ENCODE data around the gene HDHD5.

HDHD5 gene

DNA sequence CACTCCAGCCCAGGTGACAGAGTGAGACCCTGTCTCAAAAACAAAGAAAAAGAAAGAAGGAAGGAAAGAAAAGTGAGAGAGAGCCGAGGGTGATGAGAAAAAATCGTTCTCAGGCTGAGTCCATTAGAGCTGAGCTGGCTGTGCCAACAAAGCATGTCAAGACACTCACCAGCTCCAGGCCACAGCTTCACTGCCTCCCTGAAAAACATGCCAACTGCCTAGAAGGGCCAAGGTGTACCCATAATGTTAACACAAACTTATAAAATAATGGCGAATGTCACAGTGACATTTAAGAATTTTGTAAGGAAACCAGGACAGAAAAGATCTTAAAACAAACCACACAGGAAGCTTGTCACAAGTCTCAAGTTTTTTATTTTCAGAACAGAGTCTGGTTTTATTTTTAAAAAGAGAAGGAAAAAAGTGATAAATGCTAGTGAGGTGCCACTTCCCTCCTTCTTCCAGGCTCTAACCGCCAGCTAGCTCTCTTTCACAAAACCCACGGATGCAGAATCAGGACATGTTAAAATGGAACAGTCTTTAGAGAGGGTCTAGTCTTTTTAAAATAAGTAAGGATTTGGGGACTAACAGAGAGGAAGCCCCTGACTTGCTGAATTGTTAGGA is 43.0 kb downstream of the HDHD5 start:
- H3K9me3 ChIP-seq = no peaks in the 10 kb centered on the region
- TF ChIP-seq, protein P1, sequence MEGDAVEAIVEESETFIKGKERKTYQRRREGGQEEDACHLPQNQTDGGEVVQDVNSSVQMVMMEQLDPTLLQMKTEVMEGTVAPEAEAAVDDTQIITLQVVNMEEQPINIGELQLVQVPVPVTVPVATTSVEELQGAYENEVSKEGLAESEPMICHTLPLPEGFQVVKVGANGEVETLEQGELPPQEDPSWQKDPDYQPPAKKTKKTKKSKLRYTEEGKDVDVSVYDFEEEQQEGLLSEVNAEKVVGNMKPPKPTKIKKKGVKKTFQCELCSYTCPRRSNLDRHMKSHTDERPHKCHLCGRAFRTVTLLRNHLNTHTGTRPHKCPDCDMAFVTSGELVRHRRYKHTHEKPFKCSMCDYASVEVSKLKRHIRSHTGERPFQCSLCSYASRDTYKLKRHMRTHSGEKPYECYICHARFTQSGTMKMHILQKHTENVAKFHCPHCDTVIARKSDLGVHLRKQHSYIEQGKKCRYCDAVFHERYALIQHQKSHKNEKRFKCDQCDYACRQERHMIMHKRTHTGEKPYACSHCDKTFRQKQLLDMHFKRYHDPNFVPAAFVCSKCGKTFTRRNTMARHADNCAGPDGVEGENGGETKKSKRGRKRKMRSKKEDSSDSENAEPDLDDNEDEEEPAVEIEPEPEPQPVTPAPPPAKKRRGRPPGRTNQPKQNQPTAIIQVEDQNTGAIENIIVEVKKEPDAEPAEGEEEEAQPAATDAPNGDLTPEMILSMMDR (IDR thresholded peaks at IDR 0.05; ENCODE audit: low read depth, low read length) = no peak
- H3K36me3 ChIP-seq = no peaks in the 10 kb centered on the region
- no peaks in the 10 kb centered on the region for H3K4me1 ChIP-seq
- DNase-seq = no peak
- no peaks in the 10 kb centered on the region for H3K27me3 ChIP-seq
- H3K4me3 ChIP-seq (ENCODE audit: low read depth, low read length) = no peak overlapping the region

DNA sequence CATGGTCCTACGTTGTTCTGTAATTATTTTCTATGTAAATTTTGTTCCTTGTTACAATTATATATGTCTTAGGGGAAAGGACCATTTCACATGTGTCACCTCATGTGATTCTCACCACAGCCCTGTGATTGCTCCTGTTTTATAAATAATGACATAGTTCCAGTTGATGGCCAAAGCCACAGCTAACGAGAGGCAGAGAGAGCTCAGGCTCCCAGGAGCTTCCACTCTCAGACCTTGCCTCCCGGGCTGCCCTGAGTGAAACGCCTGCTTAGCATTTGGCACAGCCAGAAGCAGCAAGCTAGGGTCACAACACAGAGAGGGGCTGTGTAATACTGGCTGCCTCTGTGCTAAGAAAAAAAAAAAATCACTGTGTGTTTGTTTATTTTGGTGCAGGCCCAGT is 43.8 kb downstream of the HDHD5 start:
- no peak overlapping the region for H3K4me3 ChIP-seq (ENCODE audit: low read depth, low read length)
- no peak for DNase-seq
- no peaks in the 10 kb centered on the region for H3K27me3 ChIP-seq

GRCh38 chr22:17114898-17115235 is 44.2 kb downstream of the HDHD5 start:
- no peaks in the 10 kb centered on the region for H3K36me3 ChIP-seq
- DNase-seq = no peak
- no peak overlapping the region for H3K4me3 ChIP-seq (ENCODE audit: low read depth, low read length)
- H3K27me3 ChIP-seq = no peaks in the 10 kb centered on the region
- H3K9me3 ChIP-seq = no peaks in the 10 kb centered on the region
- TF ChIP-seq, protein P1 (IDR thresholded peaks at IDR 0.05; ENCODE audit: low read depth, low read length) = no peak
- H3K4me1 ChIP-seq = no peaks in the 10 kb centered on the region

More for the DNA sequence above, 43.8 kb downstream of the HDHD5 start:
- no peaks in the 10 kb centered on the region for H3K9me3 ChIP-seq
- no peaks in the 10 kb centered on the region for H3K36me3 ChIP-seq
- no peaks in the 10 kb centered on the region for H3K4me1 ChIP-seq
- TF ChIP-seq, protein P1 (IDR thresholded peaks at IDR 0.05; ENCODE audit: low read depth, low read length) = no peak

GRCh38 chr22:17114173-17114897 is 44.7 kb downstream of the HDHD5 start:
- H3K4me3 ChIP-seq (ENCODE audit: low read depth, low read length) = no peak overlapping the region
- DNase-seq = no peak

GRCh38 chr22:17113600-17113999 is 45.5 kb downstream of the HDHD5 start:
- TF ChIP-seq, protein P1 (IDR thresholded peaks at IDR 0.05; ENCODE audit: low read depth, low read length) = no peak
- no peaks in the 10 kb centered on the region for H3K27me3 ChIP-seq
- H3K9me3 ChIP-seq = no peaks in the 10 kb centered on the region
- H3K4me3 ChIP-seq (ENCODE audit: low read depth, low read length) = no peak overlapping the region
- no peak for DNase-seq
- no peaks in the 10 kb centered on the region for H3K36me3 ChIP-seq
- no peaks in the 10 kb centered on the region for H3K4me1 ChIP-seq

More at GRCh38 chr22:17114173-17114897, 44.7 kb downstream of the HDHD5 start:
- H3K36me3 ChIP-seq = no peaks in the 10 kb centered on the region
- no peaks in the 10 kb centered on the region for H3K27me3 ChIP-seq
- TF ChIP-seq, protein P1 (IDR thresholded peaks at IDR 0.05; ENCODE audit: low read depth, low read length) = no peak
- no peaks in the 10 kb centered on the region for H3K9me3 ChIP-seq
- no peaks in the 10 kb centered on the region for H3K4me1 ChIP-seq

DNA sequence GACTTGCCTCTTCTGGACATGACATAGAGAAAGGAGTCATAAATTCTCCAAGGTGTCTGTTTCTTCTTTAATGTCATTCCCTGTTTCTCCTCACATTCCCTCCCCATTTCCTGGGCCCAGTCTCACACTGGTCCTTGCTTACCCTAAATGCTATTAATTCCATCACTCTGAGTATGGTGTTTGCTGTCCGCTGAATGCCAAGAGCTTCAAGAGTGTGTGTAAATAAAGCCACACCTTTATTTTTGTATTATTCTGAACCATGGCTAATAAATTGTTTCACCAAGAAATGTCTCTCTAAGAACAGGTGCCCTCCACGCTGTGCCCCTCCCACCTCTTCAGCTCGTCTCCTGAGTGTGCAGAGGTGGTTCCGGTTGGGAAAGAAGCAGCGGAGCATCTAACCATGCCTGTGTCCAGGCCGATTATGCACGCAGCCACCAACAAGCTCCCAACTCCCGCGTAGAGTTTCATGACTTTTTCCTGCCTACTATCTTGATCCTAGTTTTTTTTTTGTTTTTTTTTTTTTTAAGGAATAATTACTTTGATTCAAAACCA is 46.5 kb downstream of the HDHD5 start:
- no peak for DNase-seq
- Histone ChIP-seq H3K36me3 (no peaks in the 10 kb centered on the region), H3K4me1 (no peaks in the 10 kb centered on the region), H3K9me3 (no peaks in the 10 kb centered on the region), H3K4me3 (ENCODE audit: low read depth, low read length) (no peak overlapping the region), H3K27me3 (no peaks in the 10 kb centered on the region)
- TF ChIP-seq, protein P1 (IDR thresholded peaks at IDR 0.05; ENCODE audit: low read depth, low read length) = no peak
